DMS114 treated with DMSO at 0.1 percent for 48 hours (cell line): ENCODE measurements around the gene TTC3.

Experiments
- DNase-seq: peaks from one replicate; lab custom pipeline; 2025; ENCODE audit not compliant: unreplicated experiment; lab: John Stamatoyannopoulos, UW

Gene TTC3

GRCh38 chr21:37244501-37245095 lies 171.5 kb downstream of the TTC3 start:
- DNase-seq: no peak

- DNase-seq: no peak
Measured at GRCh38 chr21:37245151-37245550, 172.1 kb downstream of the TTC3 start.

- no peak for DNase-seq
Measured at GRCh38 chr21:37248298-37248697, 175.2 kb downstream of the TTC3 start.

GRCh38 chr21:37249112-37249904 lies 176.3 kb downstream of the TTC3 start:
- DNase-seq: no peak

GRCh38 chr21:37251294-37251634 lies 178.2 kb downstream of the TTC3 start:
- no peak for DNase-seq
